DMS114 treated with DMSO at 0.1 percent for 48 hours (cell line): ENCODE measurements around the gene TMED6.
A peak's percentile ranks its signal among the peaks of the same experiment; 100 is the strongest.

Experiments used
- DNase-seq: peaks from one replicate; lab custom pipeline; 2025; ENCODE audit not compliant: unreplicated experiment; lab: John Stamatoyannopoulos, UW

Gene TMED6

DNA sequence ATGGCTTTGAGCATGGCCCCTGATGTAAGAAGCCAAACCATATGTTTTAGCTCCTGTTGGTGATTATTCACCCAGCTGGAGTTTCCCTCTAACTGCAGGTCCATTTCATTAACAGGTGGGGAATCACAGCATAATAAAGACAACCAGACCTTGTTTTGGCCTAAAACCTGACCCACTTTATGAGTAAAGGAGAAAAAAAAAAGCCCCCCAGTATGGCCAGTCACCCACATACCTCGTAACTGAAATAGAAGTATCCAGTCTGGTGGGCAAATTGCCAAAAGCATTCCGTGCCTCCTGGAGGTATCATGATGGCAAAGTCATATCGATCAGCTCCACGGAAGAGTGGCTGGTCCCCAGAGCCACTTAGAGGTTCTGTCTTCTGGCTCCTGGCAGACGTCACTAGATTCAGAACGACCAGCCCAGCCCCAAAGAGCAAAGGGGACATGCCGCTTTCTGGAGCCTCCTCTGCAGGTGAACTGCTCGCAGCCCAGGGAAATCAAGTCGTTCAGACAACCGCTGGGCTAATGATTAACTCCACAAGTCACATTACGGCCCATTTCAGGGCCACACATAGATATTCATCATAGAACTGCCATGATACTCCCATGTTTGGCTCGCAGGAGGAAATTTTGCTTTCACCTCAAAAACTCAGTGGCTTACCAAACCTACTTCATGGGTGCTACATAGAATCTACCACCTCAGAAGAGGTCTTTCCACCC, at the start of gene TMED6:
TMED6 (minus strand) TSS at position 478 of the 719 bp plus-strand sequence; CDS start at position 445, 33 bp downstream.
- no peak for DNase-seq

DNA sequence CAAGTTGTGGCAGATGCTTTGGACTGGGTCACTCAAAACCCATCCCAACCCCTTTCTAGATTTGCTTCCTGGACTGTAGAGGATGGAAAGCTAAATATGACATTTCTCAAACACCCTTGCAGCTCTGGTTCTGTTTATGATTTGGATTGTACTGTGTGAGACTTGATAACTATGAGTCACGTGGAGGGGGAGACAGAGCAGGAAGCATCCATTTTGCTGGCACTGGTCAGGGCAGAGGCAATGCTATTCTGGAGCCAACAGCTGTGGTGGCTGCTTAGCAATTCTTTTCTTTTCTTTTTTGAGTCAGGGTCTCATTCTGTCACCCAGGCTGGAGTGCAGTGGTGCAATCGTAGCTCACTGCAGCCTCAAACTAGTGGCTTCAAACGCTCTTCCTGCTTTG, 47.8 kb upstream of the TMED6 start:
- no peak for DNase-seq

DNA sequence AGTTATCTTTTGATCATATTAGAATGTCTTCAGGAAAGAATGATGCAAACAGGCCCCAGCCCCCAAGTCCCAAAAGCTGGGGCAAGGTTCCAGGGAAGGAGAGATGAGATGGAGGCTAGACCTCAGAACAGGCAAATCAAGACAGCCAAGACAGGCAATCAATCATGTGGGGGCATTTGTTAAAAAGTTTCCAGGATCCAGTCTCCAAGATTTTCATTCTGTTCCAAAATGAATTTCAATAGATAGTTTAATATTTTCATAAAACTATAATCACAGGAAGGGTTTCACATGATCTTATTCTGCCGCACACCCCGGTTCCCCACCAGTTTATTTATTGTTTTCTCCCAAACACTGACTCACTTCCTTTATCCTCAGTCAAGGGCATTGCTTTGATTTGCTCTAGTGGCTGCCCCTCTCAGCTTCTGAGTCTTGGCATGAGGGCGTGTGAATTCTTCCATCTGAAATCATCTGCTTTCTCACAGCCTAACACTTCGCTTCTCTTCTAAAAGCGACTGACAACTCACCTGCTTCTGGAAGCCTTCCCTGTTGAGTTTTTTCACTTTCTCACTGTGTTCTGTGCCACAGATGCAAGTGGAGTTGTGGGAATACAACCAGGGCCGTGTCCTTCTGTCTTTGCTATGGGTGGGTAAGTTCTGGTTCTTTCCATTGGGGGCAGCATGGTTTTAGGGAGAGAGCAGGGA, 46.4 kb upstream of the TMED6 start:
- peak; percentile 75 for DNase-seq

DNA sequence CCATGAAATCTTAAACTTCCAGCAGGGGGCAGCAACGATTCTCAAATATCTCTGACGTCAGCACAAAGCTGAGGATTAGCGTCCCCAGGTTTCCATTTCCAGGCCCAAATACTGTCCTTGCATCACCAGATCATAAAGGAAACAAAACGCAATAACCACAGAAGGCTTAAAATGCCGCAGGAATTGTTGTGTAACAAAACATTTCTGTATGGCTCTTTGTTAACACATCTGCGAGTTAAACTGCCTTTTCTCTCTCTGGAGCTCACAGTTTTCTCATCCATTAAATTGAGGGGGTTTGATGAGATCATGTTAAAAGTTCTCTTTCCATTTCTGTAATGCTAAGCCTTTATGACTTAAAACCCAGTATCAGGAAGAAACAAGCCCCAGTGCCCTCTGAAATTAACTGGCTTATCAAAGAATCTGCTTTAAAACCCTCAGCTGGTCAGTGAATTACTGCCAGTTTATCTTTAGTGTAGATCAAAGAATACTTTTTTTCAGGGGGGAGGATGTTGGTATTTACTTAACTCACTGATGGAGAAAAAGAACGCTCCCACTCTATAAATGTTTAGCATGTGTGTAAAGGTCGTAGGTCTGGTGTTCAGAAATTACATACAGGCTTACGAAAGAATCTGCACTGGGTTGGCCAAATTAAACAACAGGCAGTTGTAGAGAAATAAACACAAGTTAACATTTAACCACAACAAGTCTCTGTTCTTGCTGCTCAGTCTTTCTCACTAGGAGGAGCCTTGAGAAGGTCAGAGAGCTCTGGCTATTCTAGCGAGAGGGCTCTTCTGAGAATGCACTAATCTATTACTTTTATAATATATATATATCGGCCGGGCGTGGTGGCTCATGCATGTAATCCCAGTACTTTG, 44.8 kb upstream of the TMED6 start:
- peak; percentile 71 for DNase-seq

DNA sequence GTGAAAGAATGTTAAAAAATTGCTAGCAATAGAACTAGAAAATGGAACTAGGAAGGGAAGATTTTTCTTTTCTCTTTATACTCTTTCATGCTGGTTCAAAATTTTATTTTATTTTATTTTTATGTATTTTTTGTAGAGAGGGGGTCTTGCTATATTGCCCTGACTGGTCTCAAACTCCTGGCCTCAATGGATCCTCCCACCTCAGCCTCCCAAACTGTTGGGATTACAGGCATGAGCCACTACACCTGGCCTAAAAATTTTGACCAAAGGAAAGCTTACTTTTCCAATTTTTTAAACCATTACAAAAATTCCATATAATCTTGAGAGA, 44.2 kb upstream of the TMED6 start:
- no peak for DNase-seq

DNA sequence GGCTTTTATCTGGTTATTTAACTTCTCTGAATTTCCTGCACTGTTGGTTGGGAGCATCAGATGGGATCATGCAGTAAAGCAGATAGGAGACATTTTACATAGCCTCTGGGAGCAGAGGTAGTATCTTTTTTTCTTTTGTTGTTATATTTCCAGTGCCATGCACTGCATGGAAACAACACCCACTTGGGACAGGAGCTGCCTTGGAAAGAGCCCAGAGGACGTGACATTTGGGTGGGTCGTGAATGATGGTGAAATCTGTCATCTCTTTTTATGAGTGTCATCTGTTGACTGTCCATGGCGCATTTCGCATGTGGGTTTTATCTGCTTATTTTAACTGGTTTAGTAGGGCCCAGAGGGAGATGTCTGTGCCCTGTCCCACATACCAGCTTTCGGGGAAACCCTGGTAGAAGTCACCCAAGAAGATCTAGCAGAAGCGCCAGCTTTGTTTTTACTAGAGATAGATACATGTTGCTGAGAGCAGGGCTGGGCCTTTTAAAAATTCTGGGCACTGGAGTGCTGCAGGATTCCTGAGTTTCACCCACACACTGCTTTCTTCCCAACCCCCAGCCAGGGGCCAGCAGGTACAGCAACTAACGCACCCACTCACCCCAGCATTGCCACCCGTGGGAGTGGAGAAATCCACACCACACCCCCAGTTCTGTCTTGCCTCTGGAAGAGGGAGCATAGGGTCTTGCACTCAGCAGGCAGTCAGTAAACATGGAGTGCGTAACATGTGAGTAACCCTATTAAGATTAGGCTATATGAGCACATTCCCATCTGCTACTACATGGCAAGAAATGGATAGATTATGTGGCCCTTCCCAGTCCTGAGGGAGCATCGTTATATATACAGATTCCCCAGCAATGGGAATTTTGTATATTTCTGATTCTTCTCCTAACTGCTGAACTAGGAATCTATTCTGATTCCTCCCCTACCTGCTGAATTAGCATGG, 42.6 kb upstream of the TMED6 start:
- DNase-seq: no peak

DNA sequence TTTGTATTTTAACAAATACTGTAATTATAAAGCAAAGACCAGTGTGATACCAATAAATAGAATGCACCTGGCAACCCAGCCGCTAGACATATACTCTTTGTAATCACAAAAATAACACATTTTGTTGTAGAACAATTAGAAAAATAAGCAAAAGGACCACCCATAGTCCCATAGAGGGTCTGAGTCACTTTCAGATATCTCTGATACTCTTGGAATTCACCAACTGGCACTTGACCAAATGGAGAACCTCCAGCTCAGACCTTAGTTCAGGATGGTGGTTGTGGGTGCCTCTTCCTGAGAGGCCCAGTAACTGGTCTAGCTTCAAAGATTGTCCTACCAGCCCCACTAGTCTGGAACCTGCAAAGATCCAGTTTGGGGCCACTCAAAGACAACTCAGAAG, 35.0 kb upstream of the TMED6 start:
- no peak for DNase-seq

DNA sequence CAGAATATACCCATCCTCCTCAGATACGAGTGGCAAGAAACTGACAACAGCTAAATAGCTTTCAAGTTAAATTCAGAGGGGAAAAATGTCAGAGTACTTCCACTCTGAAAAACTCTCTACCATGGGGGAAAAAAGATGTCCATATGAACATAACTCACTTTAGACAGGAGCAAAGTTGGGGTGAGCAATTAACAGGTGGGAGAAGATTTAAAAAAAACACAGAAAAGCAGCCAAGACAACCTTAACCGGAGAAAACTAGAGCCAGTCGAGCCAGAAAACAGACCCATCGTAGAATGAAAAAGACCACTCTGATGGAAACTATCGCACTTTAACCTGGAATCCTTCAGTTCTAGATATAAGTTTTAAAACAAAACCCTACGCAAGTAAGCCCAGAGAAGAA, 33.4 kb upstream of the TMED6 start:
- no peak for DNase-seq

DNA sequence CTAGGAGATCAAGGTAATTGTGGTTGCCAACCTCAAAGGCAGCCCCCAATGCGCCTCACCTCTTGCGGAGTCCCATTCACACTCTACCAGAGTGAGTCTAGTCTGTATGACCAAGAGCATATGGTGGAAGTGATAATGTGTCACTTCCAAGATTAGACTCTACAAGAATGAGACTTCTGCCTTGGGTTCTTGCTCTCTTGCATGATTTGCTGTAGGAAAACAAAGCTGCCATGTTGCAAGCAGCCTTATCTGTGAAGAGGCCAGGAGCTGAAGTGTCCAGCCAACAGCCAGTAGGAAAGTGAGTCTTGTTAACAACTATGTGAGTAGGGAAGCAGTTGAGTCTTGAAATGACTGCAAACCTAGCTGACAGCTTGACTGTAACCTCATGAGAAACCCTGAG, 30.8 kb upstream of the TMED6 start:
- no peak for DNase-seq

DNA sequence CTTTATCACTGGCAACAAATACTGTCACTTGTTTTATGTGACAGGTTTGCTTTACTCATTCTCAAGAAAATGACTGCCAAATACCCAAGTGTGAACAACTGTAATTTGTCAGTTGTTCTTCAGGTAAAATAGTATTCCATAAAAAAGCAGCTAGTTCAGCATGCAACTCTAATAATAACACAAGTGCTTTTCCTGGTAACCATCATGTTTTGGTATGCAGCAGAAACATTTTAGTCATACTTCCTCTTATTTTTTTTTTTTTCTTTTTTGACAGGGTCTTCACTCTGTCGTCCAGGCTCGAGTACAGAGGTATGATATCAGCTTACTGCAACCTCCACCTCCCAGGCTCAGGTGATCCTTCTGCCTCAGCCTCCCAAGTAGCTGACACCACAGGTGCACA, 29.6 kb upstream of the TMED6 start:
- no peak for DNase-seq

DNA sequence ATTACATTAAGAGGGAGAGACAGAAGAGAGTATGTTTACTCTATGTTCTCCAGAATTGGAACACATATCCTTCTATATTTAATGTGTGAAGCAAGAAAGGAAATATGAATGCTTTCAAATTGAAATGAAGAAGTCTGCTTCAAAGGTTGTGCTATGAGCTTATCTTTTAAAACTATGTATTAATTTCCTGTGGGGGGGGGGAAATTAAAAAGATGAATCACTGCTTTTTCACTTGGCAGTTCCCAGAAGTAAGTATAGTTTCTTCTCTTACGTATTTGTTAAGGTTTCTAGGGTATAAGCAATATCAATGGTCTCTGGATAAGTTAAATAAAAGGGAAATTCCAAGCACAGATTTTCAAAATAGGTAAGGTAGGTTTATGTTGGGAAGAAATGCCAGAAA, 27.2 kb upstream of the TMED6 start:
- DNase-seq: no peak

DNA sequence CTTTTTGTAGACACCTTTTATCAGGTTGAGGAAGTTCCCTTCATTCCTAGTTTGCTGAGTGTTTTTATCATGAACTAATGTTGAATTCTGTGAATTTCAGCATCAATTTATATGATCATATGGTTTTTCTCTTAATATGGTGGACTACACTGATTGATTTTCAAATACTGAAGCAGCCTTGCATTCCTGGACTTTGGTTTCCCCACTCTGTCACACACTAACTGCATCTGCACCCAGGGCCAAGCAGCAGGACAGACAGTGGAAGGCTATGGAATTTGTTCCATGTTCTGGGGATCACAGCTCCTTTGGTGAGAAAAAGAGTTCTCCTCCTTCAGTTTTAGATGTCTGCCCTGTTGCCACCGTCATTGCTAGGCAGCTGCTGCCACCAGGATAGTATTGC, 26.4 kb upstream of the TMED6 start:
- no peak for DNase-seq

DNA sequence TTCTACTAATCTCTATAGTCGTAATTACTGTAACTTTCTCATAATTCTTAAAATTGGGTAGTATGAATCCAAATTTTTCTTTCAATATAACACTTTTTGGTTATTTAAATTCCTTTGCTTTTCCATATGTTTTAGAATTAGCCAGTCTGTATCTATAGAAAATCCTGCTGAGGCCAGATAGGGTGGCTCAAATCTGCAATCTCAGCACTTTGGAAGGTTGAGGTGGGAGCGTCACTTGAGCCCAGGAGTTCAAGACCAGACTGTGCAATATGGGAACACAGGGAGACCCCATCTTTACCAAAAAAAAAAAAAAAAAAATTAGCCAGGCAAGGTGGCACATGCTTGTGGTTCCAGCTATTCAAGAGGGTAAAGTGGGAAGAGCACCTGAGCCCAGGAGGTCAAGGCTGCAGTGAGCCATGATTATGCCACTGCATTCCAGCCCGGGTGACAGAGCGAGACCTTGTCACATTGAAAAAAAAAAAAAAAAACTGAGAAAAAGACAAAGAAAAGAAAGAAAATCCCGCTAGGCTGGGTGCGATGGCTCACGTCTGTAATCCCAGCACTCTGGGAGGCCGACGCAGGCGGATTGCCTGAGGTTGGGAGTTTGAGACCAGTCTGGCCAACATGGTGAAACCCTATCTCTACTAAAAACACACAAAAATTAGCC, 24.9 kb upstream of the TMED6 start:
- no peak for DNase-seq

DNA sequence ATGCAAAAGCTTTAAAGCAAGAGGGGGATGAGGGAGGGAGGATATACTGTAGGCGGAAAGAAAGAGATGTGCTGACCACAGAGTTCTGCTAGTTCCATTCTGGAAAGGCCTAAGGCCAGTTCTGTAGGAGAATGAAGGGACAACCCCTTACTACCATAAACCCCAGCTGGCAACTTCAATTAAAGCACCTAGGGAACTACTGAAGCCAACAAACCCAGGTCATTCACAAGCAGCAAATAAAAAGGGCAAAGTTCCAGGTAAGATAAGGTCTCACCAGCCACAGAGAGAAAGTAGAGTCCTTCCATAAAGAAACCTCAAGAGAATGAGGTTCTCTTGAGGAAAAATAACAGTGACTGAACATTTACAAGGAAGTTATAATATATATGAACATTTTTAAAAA, 21.4 kb upstream of the TMED6 start:
- no peak for DNase-seq

DNA sequence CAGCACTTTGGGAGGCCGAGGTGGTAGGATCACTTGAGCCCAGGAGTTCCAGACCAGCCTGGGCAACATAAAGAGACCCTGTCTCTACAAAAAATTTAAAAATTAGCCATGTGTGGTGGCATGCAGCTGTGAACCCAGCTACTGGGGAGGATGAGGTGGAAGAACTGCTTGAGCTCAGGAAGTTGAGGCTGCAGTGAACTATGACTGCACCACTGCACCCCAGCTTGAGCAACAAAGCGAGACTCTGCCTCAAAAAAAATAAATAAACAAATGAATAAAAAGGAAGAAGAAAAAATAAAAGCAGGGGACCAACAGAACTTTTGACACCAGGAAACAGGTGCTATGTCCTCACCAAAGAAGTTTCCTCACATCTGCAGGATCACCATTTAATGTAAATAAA, 20.0 kb upstream of the TMED6 start:
- no peak for DNase-seq

DNA sequence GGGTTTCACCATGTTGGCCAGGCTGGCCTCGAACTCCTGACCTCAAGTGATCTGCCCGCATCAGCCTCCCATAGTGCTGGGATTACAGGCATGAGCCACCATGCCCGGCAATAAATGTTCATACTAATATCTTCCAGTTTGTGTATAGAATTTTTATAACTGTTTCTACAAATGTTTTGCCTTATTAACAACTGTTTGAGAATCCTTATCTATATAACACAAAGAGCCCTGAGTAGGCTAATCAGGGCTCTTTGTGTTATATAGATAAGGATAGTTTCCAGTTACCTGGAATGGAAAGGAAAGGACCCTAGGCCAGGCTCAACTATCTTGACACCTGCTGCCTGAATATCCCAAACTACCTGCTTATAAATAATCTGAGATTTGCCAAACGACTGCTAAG, 17.3 kb upstream of the TMED6 start:
- no peak for DNase-seq

DNA sequence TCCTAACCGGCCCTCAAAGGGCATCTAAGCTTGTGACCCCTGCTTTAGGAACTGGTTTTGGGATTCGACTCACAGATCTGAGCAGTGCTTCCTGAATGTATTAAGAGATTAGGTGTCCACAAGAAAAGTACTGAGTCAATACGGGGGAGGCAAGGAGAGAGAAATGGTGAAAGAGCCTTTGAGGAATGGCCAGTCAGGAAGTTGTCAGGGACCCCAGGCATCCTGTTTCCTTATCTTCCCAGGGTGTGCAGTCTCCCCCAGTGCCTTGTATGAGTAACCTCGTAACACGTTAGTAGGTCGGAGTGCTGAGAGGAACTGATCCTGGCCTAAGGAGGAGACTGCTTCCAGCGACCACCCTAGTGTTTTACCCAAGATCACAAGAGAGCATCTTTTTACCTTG, 16.4 kb upstream of the TMED6 start:
- DNase-seq: no peak

DNA sequence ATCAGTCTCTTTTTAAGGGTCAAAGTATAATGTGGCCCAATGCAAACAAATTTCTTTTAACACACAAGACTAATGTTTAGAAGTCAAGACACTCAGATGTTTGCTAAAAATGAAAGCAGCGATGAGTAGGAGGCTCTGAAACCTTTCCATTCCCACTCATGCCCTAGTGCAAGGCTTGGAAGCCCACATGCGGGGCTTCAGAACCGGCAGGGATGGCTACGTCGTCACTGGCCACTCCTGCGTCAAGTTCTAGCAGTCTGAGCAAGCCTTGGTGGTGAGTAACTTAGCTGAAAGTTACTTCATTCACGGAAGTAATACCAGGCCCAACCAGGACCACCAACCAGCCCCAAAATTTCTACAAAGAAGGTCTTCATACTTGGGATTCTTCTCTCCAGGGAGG, 14.8 kb upstream of the TMED6 start:
- DNase-seq: no peak

DNA sequence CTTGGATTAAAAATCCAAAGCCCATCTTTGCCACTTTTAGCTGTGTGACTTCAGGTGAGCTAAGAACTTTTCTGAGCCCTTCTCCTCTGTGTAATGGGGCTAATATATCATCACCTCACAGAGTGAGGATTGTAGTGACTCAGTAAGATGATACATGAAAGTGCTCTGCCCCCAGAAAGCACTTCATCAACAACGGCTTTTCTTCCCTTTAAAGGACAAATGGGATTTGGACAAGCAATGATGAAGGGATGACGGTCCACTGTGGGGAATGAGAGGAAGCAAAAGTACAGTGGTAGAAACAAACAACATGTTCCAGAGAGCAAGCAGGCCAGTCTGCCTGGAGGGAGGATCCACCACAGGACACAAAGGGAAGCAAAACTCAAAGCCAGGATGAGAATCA, 14.3 kb upstream of the TMED6 start:
- no peak for DNase-seq

DNA sequence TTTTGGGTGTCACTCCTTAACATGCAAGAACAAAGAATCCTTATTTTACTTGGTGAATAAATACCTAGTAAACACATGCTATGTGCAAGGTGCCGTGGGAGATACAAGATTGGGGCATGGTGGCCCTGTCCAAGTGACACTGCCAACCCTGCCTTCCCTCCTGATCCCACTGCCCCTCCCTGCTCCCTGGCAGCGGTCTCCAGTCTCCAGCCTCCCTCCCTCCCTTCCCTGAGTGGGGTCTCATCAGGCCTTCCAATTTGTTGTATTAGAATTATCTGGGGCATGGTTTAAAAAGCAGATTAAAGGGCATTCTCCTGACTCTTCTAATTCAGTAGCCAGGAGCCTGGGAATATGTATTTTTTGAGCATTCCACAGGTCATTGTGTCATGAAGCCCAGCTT, 12.5 kb upstream of the TMED6 start:
- no peak for DNase-seq
